H1 (cell line): ENCODE data around the gene UCKL1. TPM values are rescaled to one million over a fixed set of nuclear protein-coding genes. Genes with fewer than 3 reads are reported as not detected.

Experiments used
- BRCA1 ChIP-seq: IDR thresholded peaks from 2 replicates; pipeline ENCODE4 v1.6.1; 2012; ENCODE audit warnings: low read depth, low read length, improper control_type of control experiment
- CBX5 ChIP-seq: fragments of 300-800, 300-1000 bp; sonication (generic); IDR thresholded peaks from 2 replicates; pipeline ENCODE4 v1.7.1; 2016; ENCODE audit warnings: antibody characterized with exemption, low read length, low read depth
- CREB1 ChIP-seq: IDR thresholded peaks from 2 replicates; pipeline ENCODE4 v1.6.1; 2012; ENCODE audit warnings: inconsistent platforms
- RAD21 ChIP-seq, 2 experiments: IDR thresholded peaks in 1 of 2; conservative IDR thresholded peaks in 1 of 2; 2 replicates each; pipeline ENCODE4 v1.6.1; 2011; ENCODE audit warnings: low read depth in 2 of 2, low read length in 2 of 2, improper control_type of control experiment in 1 of 2, inconsistent platforms in 1 of 2, mild to moderate bottlenecking in 1 of 2, moderate library complexity in 1 of 2
- SP2 ChIP-seq: IDR thresholded peaks from 2 replicates; pipeline ENCODE4 v1.6.1; 2012; ENCODE audit warnings: mild to moderate bottlenecking, low read length, inconsistent platforms
- TAF7 ChIP-seq: optimal IDR thresholded peaks from 2 replicates; pipeline ENCODE3; 2011; ENCODE audit warnings: low read depth, mild to moderate bottlenecking, inconsistent platforms, low read length, moderate library complexity, borderline replicate concordance
- polyA plus RNA-seq, 7 experiments: library from polyadenylated mRNA; depleted of rRNA in 3 of 7; stranded (reverse) in 5 of 7; unstranded in 2 of 7; fragments of >200 nt in 5 of 7; fragments of 200-250 nt in 2 of 7; gene quantifications; 1 replicate in 5 of 7; 2 replicates in 1 of 7; 4 replicates in 1 of 7; pipeline versions ENCODE4 v1.2.1 to v1.2.3, GENCODE V29; 2011 to 2013; ENCODE audit warnings: missing spikeins in 2 of 7, mixed read lengths in 2 of 7
- total RNA-seq: library from RNA; stranded (reverse); fragmentation: NEBNext Ultra II Directional; extraction: Animal tissue kit (Norgen Biotek cat#: 25700); gene quantifications from 2 replicates; pipeline ENCODE4 v1.2.1, GENCODE V29; 2021

The UCKL1 gene
- total and polyA plus RNA-seq, 2 of the 8 experiments (the other 6 are each of a cell fraction or from before 2014, with no cell fraction given): 36.5 to 91.2 TPM

GRCh38 chr20:63892402-63892801, 63.8 kb downstream of the UCKL1 start (continued):
- no peak for TF ChIP-seq RAD21 (IDR thresholded peaks at IDR 0.05 in 1 of 2, conservative IDR thresholded peaks at IDR 0.05 in 1 of 2; ENCODE audit: low read depth in 2 of 2, low read length in 2 of 2)
- TF ChIP-seq TAF7: no peak
- TF ChIP-seq CREB1: no peak
- TF ChIP-seq BRCA1: no peak
- TF ChIP-seq CBX5: no peak
- TF ChIP-seq SP2: no peak
